Amniotic stem cell (primary cell): ENCODE measurements around the gene XBP1.
"Not testable (repeated sequence)": the region's sequence is repeated elsewhere in the genome, so short reads cannot be mapped to it uniquely, and the experiment has no call there.

Experiments
- DNase-seq: peaks from one replicate; lab custom pipeline; 2025; lab: John Stamatoyannopoulos, UW

Gene XBP1

GRCh38 chr22:28800308-28801041 lies at the start of gene XBP1:
TSS of gene XBP1 (minus strand) at chr22:28800569.
- DNase-seq: peak; percentile 83

GRCh38 chr22:28846994-28847393 lies 46.6 kb upstream of the XBP1 start:
- no peak for DNase-seq

- not testable (repeated sequence) for DNase-seq
Observed at GRCh38 chr22:28844277-28844676, 43.9 kb upstream of the XBP1 start.

- DNase-seq: no peak
Observed at GRCh38 chr22:28843633-28844032, 43.3 kb upstream of the XBP1 start.

- no peak for DNase-seq
Observed at GRCh38 chr22:28841111-28841510, 40.7 kb upstream of the XBP1 start.

GRCh38 chr22:28838971-28839370 lies 38.6 kb upstream of the XBP1 start:
- no peak for DNase-seq

GRCh38 chr22:28837640-28838039 lies 37.3 kb upstream of the XBP1 start:
- DNase-seq: no peak

- no peak for DNase-seq
Observed at GRCh38 chr22:28835630-28836189, 35.3 kb upstream of the XBP1 start.

GRCh38 chr22:28833276-28833923 lies 33.0 kb upstream of the XBP1 start:
- DNase-seq: no peak

- DNase-seq: no peak
Observed at GRCh38 chr22:28832731-28833130, 32.4 kb upstream of the XBP1 start.

GRCh38 chr22:28831140-28832072 lies 31.0 kb upstream of the XBP1 start:
- no peak for DNase-seq

- no peak for DNase-seq
Observed at GRCh38 chr22:28830441-28830840, 30.1 kb upstream of the XBP1 start.

GRCh38 chr22:28829358-28830181 lies 29.2 kb upstream of the XBP1 start:
- DNase-seq: peak; percentile 24

- DNase-seq: no peak
Observed at GRCh38 chr22:28826921-28827320, 26.6 kb upstream of the XBP1 start.

GRCh38 chr22:28826430-28826829 lies 26.1 kb upstream of the XBP1 start:
- DNase-seq: not testable (repeated sequence)

- DNase-seq: not testable (repeated sequence)
Observed at GRCh38 chr22:28824455-28824854, 24.1 kb upstream of the XBP1 start.

GRCh38 chr22:28822930-28823551 lies 22.7 kb upstream of the XBP1 start:
- DNase-seq: no peak

- DNase-seq: no peak
Observed at GRCh38 chr22:28821452-28821851, 21.1 kb upstream of the XBP1 start.

GRCh38 chr22:28820885-28821284 lies 20.5 kb upstream of the XBP1 start:
- no peak for DNase-seq

- no peak for DNase-seq
Observed at GRCh38 chr22:28819253-28820096, 19.1 kb upstream of the XBP1 start.
